Omental fat pad (tissue), 4 donors: Measurements from ENCODE around the gene CDC42EP1. TPM values are rescaled to one million over a fixed set of nuclear protein-coding genes. Genes with fewer than 3 reads are reported as not detected.
A peak's percentile ranks its signal among the peaks of the same experiment; 100 is the strongest.

Experiments used
- ATAC-seq: fragments of 150-250 bp; one replicate; pipeline ENCODE4 v1.9.1; 2016; ENCODE audit warnings: mild to moderate bottlenecking, moderate library complexity; ENCODE audit not compliant: low FRiP score
- DNase-seq: peaks from one replicate; pipeline ENCODE4 v3.0.0-alpha.2; 2019; ENCODE audit warnings: low spot score
- total RNA-seq, 4 donors: library from RNA; depleted of rRNA; stranded (reverse); fragments of >200 nt; gene quantifications; one replicate each; pipeline ENCODE4 v1.1.0, GENCODE V29; 2016
- TF ChIP-seq, protein P1 (sequence below), 3 donors: fragments of 450-650 bp; IDR thresholded peaks; one replicate each; pipeline ENCODE4 v1.5.1; 2016 to 2017; ENCODE audit warnings: antibody characterized with exemption in 3 of 3, mild to moderate bottlenecking in 3 of 3, moderate library complexity in 2 of 3

CDC42EP1 gene, protein sequence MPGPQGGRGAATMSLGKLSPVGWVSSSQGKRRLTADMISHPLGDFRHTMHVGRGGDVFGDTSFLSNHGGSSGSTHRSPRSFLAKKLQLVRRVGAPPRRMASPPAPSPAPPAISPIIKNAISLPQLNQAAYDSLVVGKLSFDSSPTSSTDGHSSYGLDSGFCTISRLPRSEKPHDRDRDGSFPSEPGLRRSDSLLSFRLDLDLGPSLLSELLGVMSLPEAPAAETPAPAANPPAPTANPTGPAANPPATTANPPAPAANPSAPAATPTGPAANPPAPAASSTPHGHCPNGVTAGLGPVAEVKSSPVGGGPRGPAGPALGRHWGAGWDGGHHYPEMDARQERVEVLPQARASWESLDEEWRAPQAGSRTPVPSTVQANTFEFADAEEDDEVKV
- total RNA-seq: 10 to 100 TPM; 33.1 to 63.0 (median 39.2) TPM

DNA sequence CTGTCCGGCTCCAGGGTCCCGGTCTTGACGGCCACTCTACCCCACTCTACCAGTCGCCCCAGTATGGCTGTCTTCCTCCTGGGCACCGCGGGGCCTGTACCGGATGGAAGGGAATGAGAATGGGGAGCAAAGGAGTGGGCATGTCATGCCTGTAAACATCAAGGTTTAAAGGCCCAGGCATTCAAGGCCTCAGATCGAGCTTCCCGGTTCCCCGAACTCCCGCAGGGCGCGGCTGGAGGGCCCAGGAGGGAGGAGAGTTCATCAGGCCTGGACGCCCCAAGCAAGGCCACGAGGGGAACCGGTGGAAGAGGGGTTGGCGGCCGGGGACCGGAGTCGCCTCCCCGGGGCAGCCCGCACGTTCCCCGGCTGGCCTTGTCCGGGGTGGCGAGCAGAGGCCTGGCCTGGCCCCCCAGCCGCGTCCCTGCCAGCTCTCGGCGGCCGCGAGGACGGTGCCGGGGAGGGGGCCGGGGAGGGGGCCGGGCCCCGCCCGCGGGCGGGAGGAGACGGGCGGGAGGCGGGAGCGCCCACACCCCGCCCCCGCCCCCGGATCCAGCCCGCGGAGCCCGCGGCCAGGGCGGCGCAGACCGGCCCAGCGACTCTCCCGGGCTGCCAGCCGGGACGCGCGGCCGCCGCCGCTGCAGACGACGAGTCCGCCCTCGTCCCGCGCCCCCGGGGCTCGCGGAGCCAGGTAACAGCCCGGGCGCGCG lies at the start of gene CDC42EP1:
Gene CDC42EP1, plus strand, starts transcription at position 580 of the 707 bp plus-strand sequence. CDS start 5,870 bp downstream, outside the sequence.
- TF ChIP-seq, protein P1, sequence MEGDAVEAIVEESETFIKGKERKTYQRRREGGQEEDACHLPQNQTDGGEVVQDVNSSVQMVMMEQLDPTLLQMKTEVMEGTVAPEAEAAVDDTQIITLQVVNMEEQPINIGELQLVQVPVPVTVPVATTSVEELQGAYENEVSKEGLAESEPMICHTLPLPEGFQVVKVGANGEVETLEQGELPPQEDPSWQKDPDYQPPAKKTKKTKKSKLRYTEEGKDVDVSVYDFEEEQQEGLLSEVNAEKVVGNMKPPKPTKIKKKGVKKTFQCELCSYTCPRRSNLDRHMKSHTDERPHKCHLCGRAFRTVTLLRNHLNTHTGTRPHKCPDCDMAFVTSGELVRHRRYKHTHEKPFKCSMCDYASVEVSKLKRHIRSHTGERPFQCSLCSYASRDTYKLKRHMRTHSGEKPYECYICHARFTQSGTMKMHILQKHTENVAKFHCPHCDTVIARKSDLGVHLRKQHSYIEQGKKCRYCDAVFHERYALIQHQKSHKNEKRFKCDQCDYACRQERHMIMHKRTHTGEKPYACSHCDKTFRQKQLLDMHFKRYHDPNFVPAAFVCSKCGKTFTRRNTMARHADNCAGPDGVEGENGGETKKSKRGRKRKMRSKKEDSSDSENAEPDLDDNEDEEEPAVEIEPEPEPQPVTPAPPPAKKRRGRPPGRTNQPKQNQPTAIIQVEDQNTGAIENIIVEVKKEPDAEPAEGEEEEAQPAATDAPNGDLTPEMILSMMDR (IDR thresholded peaks at IDR 0.05): no peak
- DNase-seq (no peak), ATAC-seq (peak; percentile 53)

DNA sequence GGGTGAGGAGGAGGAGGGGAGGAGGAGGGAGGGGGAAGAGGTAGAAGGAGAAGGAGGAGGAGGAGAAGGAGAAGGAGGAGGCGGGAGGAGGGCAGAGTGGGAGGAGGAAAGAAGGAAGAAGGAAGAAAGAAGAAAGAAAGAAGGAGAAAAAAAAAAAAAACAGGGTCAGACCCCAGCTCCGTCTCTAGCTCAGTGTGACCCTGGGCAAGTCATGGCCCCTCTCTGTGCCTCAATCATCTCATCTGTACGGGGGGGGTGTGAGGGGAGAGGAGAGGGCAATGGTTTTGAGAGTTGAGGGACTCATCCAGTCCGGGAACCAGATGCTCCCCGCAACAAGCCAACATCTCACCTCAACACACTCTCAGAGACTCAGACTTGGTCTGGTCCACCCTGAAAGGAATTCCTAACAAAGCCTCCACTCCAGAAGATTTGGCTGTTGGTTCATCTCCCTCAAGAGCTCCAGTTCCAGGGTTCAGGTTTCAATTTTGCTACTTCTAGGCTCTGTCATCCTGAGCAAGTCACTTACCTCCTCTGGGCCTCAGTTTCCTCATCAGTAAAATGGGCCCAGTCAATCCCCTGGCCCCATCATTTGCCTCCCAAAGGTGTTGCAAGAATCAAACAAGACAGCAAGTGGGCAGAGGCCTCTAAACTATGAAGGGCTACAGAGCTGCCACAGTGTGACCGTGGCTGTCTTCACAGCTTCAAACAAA lies 48.7 kb upstream of the CDC42EP1 start:
- TF ChIP-seq, protein P1 (IDR thresholded peaks at IDR 0.05): no peak
- DNase-seq: no peak
- no peak for ATAC-seq

DNA sequence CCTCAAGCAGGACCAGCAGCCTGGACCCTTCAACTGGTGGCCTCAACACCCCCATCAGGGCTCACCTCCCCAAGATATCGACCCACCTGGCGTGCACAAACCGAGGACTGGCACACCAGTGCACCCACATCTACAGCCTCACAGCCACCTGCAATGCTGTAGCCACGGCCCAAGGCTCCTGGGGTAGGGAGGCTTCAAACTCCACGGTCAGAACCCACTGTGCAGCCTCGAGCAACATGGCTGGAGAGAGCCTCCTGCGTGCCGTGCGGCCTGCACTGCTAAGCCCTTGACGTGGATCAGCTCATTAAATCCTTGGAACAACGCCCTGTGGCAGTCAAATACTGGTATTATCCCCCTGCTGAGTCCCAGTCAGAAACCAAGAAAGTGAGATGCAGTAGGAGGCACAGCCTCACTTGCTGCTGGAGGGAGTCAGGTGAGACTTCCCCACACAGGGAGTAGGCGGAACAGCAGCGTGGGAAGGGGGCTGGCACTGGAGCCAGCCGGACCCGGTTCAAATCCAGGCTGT lies 45.7 kb upstream of the CDC42EP1 start:
- DNase-seq (no peak), ATAC-seq (no peak)
- TF ChIP-seq, protein P1 (IDR thresholded peaks at IDR 0.05): no peak

DNA sequence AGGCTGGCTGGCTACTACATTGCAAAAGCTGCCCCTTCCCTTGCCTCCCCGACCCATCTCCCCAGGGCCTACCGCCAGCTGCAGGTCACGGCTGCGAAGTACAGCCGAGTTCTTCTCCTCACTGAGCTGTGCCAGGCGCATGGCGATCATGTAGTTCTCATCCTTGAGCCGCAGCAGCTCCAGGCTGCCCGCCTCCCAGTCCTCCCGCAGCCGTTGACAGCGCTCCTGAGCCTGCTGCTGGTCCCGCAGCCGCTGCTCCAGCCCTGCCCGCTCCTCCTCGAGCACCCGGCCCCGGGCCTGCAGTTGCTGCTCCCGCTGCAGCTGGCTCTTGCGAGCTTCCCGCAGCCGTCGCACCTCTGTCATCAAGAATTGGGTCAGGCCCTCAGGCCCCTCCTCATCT lies 44.4 kb upstream of the CDC42EP1 start:
- ATAC-seq (no peak), DNase-seq (no peak)
- TF ChIP-seq, protein P1 (IDR thresholded peaks at IDR 0.05): no peak

DNA sequence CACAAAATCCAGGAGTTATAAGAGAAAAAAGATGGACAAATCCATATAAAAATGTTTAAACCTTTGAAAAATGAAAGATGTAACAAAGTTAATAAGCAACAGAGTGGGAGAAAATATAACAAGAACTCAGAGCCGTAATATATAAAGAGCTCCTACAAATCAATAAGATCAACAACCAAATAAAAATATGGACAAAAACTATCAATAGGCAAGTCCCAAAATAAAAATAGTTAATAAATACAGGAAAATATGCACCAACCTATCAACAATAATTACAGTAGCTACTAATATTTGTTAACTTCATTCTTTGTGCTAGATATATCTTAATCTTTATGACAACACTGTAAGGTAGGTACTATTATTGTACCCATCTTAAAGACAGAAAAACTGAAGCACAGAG lies 43.8 kb upstream of the CDC42EP1 start:
- no peak for ATAC-seq
- TF ChIP-seq, protein P1 (IDR thresholded peaks at IDR 0.05): no peak

DNA sequence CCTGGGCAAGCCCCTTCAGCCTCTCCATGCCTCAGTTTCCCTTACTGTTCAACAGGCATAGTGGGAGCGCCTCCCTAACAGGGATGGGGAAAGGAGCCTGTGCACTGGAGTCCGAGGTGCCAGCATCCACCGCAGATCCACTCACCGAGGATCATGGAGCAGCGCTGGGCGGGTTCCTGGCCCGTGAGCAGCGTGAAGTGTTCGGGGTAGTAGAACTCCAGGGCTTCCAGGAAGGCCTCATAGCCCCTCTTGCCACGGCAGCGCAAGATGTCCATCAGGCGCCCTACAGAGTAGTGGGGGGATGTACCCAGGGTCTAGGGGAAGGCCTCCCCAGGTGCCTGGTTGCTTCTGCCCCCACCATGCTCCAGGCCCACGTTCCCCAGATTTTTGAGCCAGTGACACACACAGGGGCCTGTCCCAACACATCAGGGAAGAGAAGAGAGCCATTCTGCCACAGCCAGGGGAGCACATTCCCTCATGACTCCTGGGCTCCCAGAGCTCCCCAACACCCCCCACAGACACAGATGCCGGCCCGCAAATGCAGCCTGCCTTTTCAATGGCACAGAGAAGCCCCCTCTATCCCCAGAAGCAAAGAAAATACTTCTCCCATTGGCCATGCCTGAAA lies 42.3 kb upstream of the CDC42EP1 start:
- TF ChIP-seq, protein P1 (IDR thresholded peaks at IDR 0.05): no peak
- DNase-seq (no peak), ATAC-seq (no peak)

More for the DNA sequence above, 43.8 kb upstream of the CDC42EP1 start:
- DNase-seq: no peak
